Caco-2 (cell line): ENCODE measurements around the gene TRPM4. TPM values are rescaled to one million over a fixed set of nuclear protein-coding genes. Genes with fewer than 3 reads are reported as not detected.

Experiments
- BruUV-seq: library from RNA; stranded (reverse); fragments of 400-500 nt; replicated peaks from 2 replicates; lab custom pipeline; 2021; lab: Mats Ljungman, UMichigan
- CTCF ChIA-PET: fragments of 300-600 bp; sonication (Branson Sonifier 250); formaldehyde crosslinking; loops from one replicate; lab custom pipeline; 2022; ENCODE audit warnings: antibody characterized with exemption; lab: Charles Lee
- POLR2A ChIA-PET: fragments of 300-600 bp; sonication (Branson Sonifier 250); formaldehyde crosslinking; loops from one replicate; lab custom pipeline; 2022; ENCODE audit warnings: antibody characterized with exemption; lab: Charles Lee
- DNase-seq, 2 experiments: peaks; one replicate each; pipeline versions ENCODE4 v3.0.0 to v3.0.0-alpha.2; 2020 to 2022
- H3K27me3 ChIP-seq: replicated peaks from 2 replicates; pipeline ENCODE4 v1.6.0; 2011; ENCODE audit warnings: low read length; ENCODE audit not compliant: control insufficient read depth, insufficient read depth
- H3K36me3 ChIP-seq: 2 replicates; pipeline ENCODE4 v1.5.1; 2011; ENCODE audit warnings: low read length; ENCODE audit not compliant: control insufficient read depth, insufficient read depth
- H3K4me1 ChIP-seq: fragments of 250-450 bp; sonication (Bioruptor Pico); 2 replicates; pipeline ENCODE4 v1.5.1; 2020; ENCODE audit warnings: mild to moderate bottlenecking
- H3K4me3 ChIP-seq: 2 replicates; pipeline ENCODE4 v1.5.1; 2011; ENCODE audit warnings: low read depth, mild to moderate bottlenecking, control low read depth, low read length
- H3K9me3 ChIP-seq: fragments of 250-450 bp; sonication (Bioruptor Pico); 2 replicates; pipeline ENCODE4 v1.5.1; 2020; ENCODE audit warnings: mild to moderate bottlenecking, moderate library complexity
- H3K27ac Mint-ChIP-seq: one replicate; pipeline ENCODE4 v1.8.0; 2022; ENCODE audit warnings: mixed read lengths; ENCODE audit not compliant: unreplicated experiment
- H3K27me3 Mint-ChIP-seq: one replicate; pipeline ENCODE4 v1.8.0; 2022; ENCODE audit warnings: mixed read lengths; ENCODE audit not compliant: insufficient read depth, unreplicated experiment
- H3K36me3 Mint-ChIP-seq: one replicate; pipeline ENCODE4 v1.8.0; 2022; ENCODE audit warnings: mild to moderate bottlenecking, mixed read lengths; ENCODE audit not compliant: insufficient read depth, unreplicated experiment
- H3K4me1 Mint-ChIP-seq: one replicate; pipeline ENCODE4 v1.8.0; 2022; ENCODE audit warnings: low read depth, mixed read lengths; ENCODE audit not compliant: unreplicated experiment
- H3K4me3 Mint-ChIP-seq: one replicate; pipeline ENCODE4 v1.8.0; 2022; ENCODE audit warnings: mild to moderate bottlenecking, moderate library complexity, mixed read lengths; ENCODE audit not compliant: unreplicated experiment
- H3K9me3 Mint-ChIP-seq: one replicate; pipeline ENCODE4 v1.8.0; 2022; ENCODE audit warnings: mixed read lengths; ENCODE audit not compliant: unreplicated experiment
- CTCF ChIP-seq, 2 experiments: fragments of 200-600 bp in 1 of 2; IDR thresholded peaks; 1 replicate in 1 of 2; 2 replicates in 1 of 2; pipeline versions ENCODE4 v1.5.1 to v1.8.0; 2011 to 2022; ENCODE audit warnings: antibody characterized with exemption in 1 of 2, control low read depth in 1 of 2, inconsistent platforms in 1 of 2, low read depth in 1 of 2, low read length in 1 of 2, mild to moderate bottlenecking in 1 of 2, moderate library complexity in 1 of 2; ENCODE audit not compliant: insufficient read depth in 1 of 2, severe bottlenecking in 1 of 2, unreplicated experiment in 1 of 2
- intact Hi-C: fragments of 100-400 bp; cut with micrococcal nuclease; formaldehyde crosslinking; loops from one replicate; pipeline ENCODE4 v1.10.0; 2022; ENCODE audit not compliant: unreplicated experiment
- total RNA-seq: library from RNA; stranded (reverse); gene quantifications from 2 replicates; pipeline ENCODE4 v1.2.3, GENCODE V29; 2022

Gene TRPM4
- total RNA-seq, 1 experiment from 2014 or later = 27.8 TPM

GRCh38 chr19:49113762-49114629 is 43.6 kb upstream of the TRPM4 start, which contains the start of gene LIN7B:
Gene LIN7B, plus strand, starts transcription at chr19:49114370. Its CDS starts 35 bp downstream, at chr19:49114405.
- BruUV-seq = no TSS peak
- Histone ChIP-seq H3K9me3 (no peaks in the 10 kb centered on the region), H3K4me1 (peaks cover 18% of the 10 kb centered on the region), H3K27me3 (no peaks in the 10 kb centered on the region), H3K36me3 (no peaks in the 10 kb centered on the region), H3K4me3 (peak within 1 kb of the TSS; percentile 92)
- CTCF ChIA-PET = interaction anchor here (0.6 to 3.0 kb wide), 18 partner anchors 9 to 1677 kb away, joined by 3 to 54 read pairs (median 5); partner anchors contain the start of genes BAX, CGB7, GYS1 and RUVBL2
- H3K27ac Mint-ChIP-seq = peak within 1 kb of the TSS; percentile 64
- H3K4me1 Mint-ChIP-seq = peaks cover 32% of the 10 kb centered on the region
- H3K36me3 Mint-ChIP-seq = peaks cover 27% of the 10 kb centered on the region
- TF ChIP-seq CTCF (IDR thresholded peaks at IDR 0.05; ENCODE audit: insufficient read depth in 1 of 2, low read depth in 1 of 2, low read length in 1 of 2, severe bottlenecking in 1 of 2, unreplicated experiment in 1 of 2) = peak; percentile 42 to 62
- POLR2A ChIA-PET = interaction anchor here (0.5 to 1.9 kb wide), 6 partner anchors 12 to 339 kb away, joined by 3 to 13 read pairs (median 4); partner anchors contain the start of genes ALDH16A1 and RUVBL2
- no peaks in the 10 kb centered on the region for H3K27me3 Mint-ChIP-seq
- H3K9me3 Mint-ChIP-seq = no peaks in the 10 kb centered on the region
- intact Hi-C loops = no loop called here
- peak; percentile 73 to 92 for DNase-seq
- peak within 1 kb of the TSS; percentile 95 for H3K4me3 Mint-ChIP-seq

- Mint-ChIP-seq H3K36me3 (peaks cover 24% of the 10 kb centered on the region), H3K27me3 (no peaks in the 10 kb centered on the region), H3K4me1 (peaks cover 32% of the 10 kb centered on the region), H3K27ac (no peak overlapping the region), H3K4me3 (peak overlapping the region; percentile 95), H3K9me3 (no peaks in the 10 kb centered on the region)
- no peaks in the 10 kb centered on the region for H3K27me3 ChIP-seq
- H3K9me3 ChIP-seq = no peaks in the 10 kb centered on the region
- no peak for TF ChIP-seq CTCF (IDR thresholded peaks at IDR 0.05; ENCODE audit: insufficient read depth in 1 of 2, low read depth in 1 of 2, low read length in 1 of 2, severe bottlenecking in 1 of 2, unreplicated experiment in 1 of 2)
- intact Hi-C loops = loop anchor here (5.0 kb wide), 1 partner anchor 83 kb away; no protein-coding TSS in a partner anchor
- H3K4me3 ChIP-seq = peak overlapping the region; percentile 92
- POLR2A ChIA-PET = interaction anchor here (0.5 to 1.9 kb wide), 8 partner anchors 11 to 338 kb away, joined by 3 to 13 read pairs (median 3); partner anchors contain the start of genes ALDH16A1 and RUVBL2
- H3K36me3 ChIP-seq = no peaks in the 10 kb centered on the region
- peak; percentile 61 to 65 for DNase-seq
- peaks cover 18% of the 10 kb centered on the region for H3K4me1 ChIP-seq
- CTCF ChIA-PET = interaction anchor here (0.6 to 3.0 kb wide), 13 partner anchors 8 to 1678 kb away, joined by 3 to 54 read pairs (median 5); partner anchors contain the start of gene BAX
- no TSS peak for BruUV-seq
Measured at GRCh38 chr19:49114630-49115363, 42.8 kb upstream of the TRPM4 start.

- DNase-seq = no peak
- H3K36me3 ChIP-seq = no peaks in the 10 kb centered on the region
- Mint-ChIP-seq H3K27ac (no peak overlapping the region), H3K36me3 (peaks cover 24% of the 10 kb centered on the region), H3K9me3 (no peaks in the 10 kb centered on the region), H3K4me3 (peak overlapping the region; percentile 94), H3K27me3 (peaks cover 4% of the 10 kb centered on the region), H3K4me1 (peaks cover 38% of the 10 kb centered on the region)
- H3K9me3 ChIP-seq = no peaks in the 10 kb centered on the region
- peaks cover 18% of the 10 kb centered on the region for H3K4me1 ChIP-seq
- ChIA-PET CTCF (interaction anchor here (0.7 kb wide), 1 partner anchor 524 kb away, joined by 4 read pairs; the partner anchor contains the start of gene RRAS), POLR2A (no interaction called here)
- BruUV-seq = no TSS peak
- no peak for TF ChIP-seq CTCF (IDR thresholded peaks at IDR 0.05; ENCODE audit: insufficient read depth in 1 of 2, low read depth in 1 of 2, low read length in 1 of 2, severe bottlenecking in 1 of 2, unreplicated experiment in 1 of 2)
- H3K27me3 ChIP-seq = no peaks in the 10 kb centered on the region
- intact Hi-C loops = loop anchor here (5.0 kb wide), 1 partner anchor 81 kb away; no protein-coding TSS in a partner anchor
- H3K4me3 ChIP-seq = no peak overlapping the region
Measured at GRCh38 chr19:49116544-49116943, 41.0 kb upstream of the TRPM4 start.
